ENCODE measurements around the gene MSANTD2.

- TF ChIP-seq RBM15 (IDR thresholded peaks at IDR 0.05; ENCODE audit: insufficient read depth, low read length) (no peak), THAP12 (CRISPR knock-in tag; IDR thresholded peaks at IDR 0.05) (no peak), CTCF (IDR thresholded peaks at IDR 0.05 in 2 of 3, conservative IDR thresholded peaks at IDR 0.05 in 1 of 3; ENCODE audit: insufficient read depth in 2 of 3, low read depth in 1 of 3, low read length in 3 of 3) (no peak)
Measured at GRCh38 chr11:124796312-124796711, 3.9 kb downstream of the MSANTD2 start.
